Measurements from ENCODE around the gene CFAP298. TPM values are rescaled to one million over a fixed set of nuclear protein-coding genes. Genes with fewer than 3 reads are reported as not detected.

CFAP298 gene
- total and polyA plus RNA-seq, 10 of the 15 experiments (the other 5 are each of a cell fraction or from before 2014, with no cell fraction given): 9.5 to 79.1 (median 30.2) TPM

GRCh38 chr21:32613436-32614043 is 1.4 kb upstream of the CFAP298 start:
- CTCF ChIA-PET: interaction anchor here (1.0 to 5.6 kb wide), 2 partner anchors 13 to 43 kb away, joined by 4 to 50 read pairs; no protein-coding TSS in a partner anchor
- Histone ChIP-seq H3K4me3 (peak overlapping the region; percentile 90), H3K4me2 (ENCODE audit: control insufficient read depth, insufficient read depth) (peak overlapping the region; percentile 87), H3K27me3 (replicated peaks in 1 of 2; ENCODE audit: control insufficient read depth in 2 of 2, insufficient read depth in 2 of 2, low read length in 1 of 2) (no peaks in the 10 kb centered on the region), H3K9ac (ENCODE audit: control insufficient read depth, insufficient read depth, low read length) (no peak overlapping the region), H3K4me1 (ENCODE audit: control insufficient read depth, insufficient read depth, low read length) (no peaks in the 10 kb centered on the region), H3K9me3 (replicated peaks; ENCODE audit: control insufficient read depth, insufficient read depth, low read length) (no peaks in the 10 kb centered on the region; the same call in 2 of the 3 replicates), H4K20me1 (ENCODE audit: control insufficient read depth, insufficient read depth) (no peaks in the 10 kb centered on the region), H3K27ac (ENCODE audit: control insufficient read depth, insufficient read depth) (no peak overlapping the region), H3K36me3 (ENCODE audit: control insufficient read depth in 2 of 2, insufficient read depth in 2 of 2, low read length in 1 of 2) (peaks cover 2 to 3% of the 10 kb centered on the region in 2 experiments; a peak in 2 of 4 replicates), H2AFZ (ENCODE audit: control insufficient read depth, low read depth, low read length) (no peak overlapping the region; the same call in 1 of the 2 replicates), H3K79me2 (ENCODE audit: control insufficient read depth, insufficient read depth, low read length) (peaks cover 5% of the 10 kb centered on the region)
- BruUV-seq (replicated peaks): no TSS peak
- intact Hi-C loops (cut with micrococcal nuclease; ENCODE audit: unreplicated experiment) (loop anchor here (2.0 kb wide), 1 partner anchor 157 kb away; the partner anchor contains the start of gene PAXBP1), in situ Hi-C loops (cut with MboI) (no loop called here)
- DNase-seq (ENCODE audit: low read depth, low spot score) (no peak), FAIRE-seq (no peak), ATAC-seq (no peak)
- SMC1A ChIA-PET (ENCODE audit: uncharacterized antibody, unreplicated experiment): no interaction called here
- TF ChIP-seq SIN3A (IDR thresholded peaks at IDR 0.05; ENCODE audit: low read depth, low read length): no peak
- no peak for TF ChIP-seq PAX5 (IDR thresholded peaks at IDR 0.05; ENCODE audit: borderline replicate concordance, low read depth, low read length)
- TF ChIP-seq MTA3 (IDR thresholded peaks at IDR 0.05; ENCODE audit: borderline replicate concordance, low read length): no peak
- TF ChIP-seq POLR2A (IDR thresholded peaks at IDR 0.05; ENCODE audit: low read depth, low read length): no peak
- no peak for TF ChIP-seq MLLT1 (IDR thresholded peaks at IDR 0.05)
- TF ChIP-seq HSF1 (IDR thresholded peaks at IDR 0.05; ENCODE audit: low read depth, low read length): no peak
- 90% methylated on average over 16 of the region's 16 CpGs for WGBS (ENCODE audit: insufficient coverage, insufficient replicate concordance, low lambda C conversion rate, missing lambda C conversion rate)
- POLR2A ChIA-PET: no interaction called here
- RAD21 ChIA-PET (ENCODE audit: unreplicated experiment): interaction anchor here (1.7 kb wide), 1 partner anchor 13 kb away, joined by 9 read pairs; no protein-coding TSS in a partner anchor
